KOPT-K1 (cell line): ENCODE data around the gene NUFIP1.

Experiments used
- H3K27ac ChIP-seq: fragments of 200-600 bp; sonication (generic); 2 replicates; pipeline ENCODE4 v1.5.1; 2016; ENCODE audit warnings: antibody characterized with exemption, mild to moderate bottlenecking, low read depth, low read length; ENCODE audit not compliant: poor library complexity, severe bottlenecking
- H3K36me3 ChIP-seq: fragments of 200-600 bp; sonication (generic); 2 replicates; pipeline ENCODE4 v1.5.1; 2017; ENCODE audit warnings: antibody characterized with exemption, mild to moderate bottlenecking, low read length, moderate library complexity; ENCODE audit not compliant: insufficient read depth
- H3K9me3 ChIP-seq: fragments of 200-600 bp; sonication (generic); 2 replicates; pipeline ENCODE4 v1.5.1; 2017; ENCODE audit warnings: antibody characterized with exemption, low read length, mild to moderate bottlenecking; ENCODE audit not compliant: insufficient read depth, poor library complexity, severe bottlenecking

NUFIP1 gene

DNA sequence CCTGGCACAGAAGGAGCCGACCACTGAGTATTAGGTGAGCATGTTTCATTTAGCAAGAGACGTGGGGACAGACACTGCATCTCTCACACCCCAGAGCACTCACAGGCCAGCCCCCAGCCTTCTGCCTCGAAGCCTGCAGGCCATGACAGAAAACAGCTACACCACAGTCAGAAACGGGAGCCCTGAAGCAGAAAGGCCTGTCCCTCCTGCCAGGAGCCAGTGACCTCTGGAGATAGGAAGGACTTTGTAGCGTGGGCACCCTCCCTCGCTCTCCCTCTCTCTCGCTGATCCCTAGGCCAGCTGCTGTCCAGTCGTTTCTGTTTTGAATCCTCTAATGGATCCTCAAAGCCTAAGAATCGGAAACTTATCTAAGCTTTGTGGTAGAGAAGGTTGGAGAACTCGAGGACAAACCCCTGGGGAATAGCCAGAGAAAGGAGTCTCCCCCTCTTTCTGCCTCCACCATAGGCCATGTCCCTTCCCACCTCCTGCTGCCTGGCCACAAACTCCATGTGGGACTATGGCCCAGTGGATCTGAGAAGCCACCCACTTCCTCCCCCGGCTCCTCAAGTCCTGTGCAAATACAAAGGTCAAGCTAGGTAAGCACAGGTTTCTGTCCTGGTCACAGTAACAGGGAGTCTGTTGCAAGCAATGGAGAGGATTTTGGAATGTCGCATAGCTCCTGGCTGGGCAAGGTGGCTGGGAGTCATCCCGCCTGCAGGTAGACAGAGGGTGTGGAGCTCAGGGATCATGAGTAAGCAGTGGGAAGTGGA lies 95.1 kb downstream of the NUFIP1 start:
- H3K9me3 ChIP-seq, result no peaks in the 10 kb centered on the region
- no peaks in the 10 kb centered on the region for H3K36me3 ChIP-seq
- no peak overlapping the region for H3K27ac ChIP-seq
